Neural progenitor cell (in vitro differentiated cells): Measurements from ENCODE around the gene SLC36A1. TPM values are rescaled to one million over a fixed set of nuclear protein-coding genes. Genes with fewer than 3 reads are reported as not detected.

Experiments used
- DNase-seq: peaks from one replicate; pipeline ENCODE4 v3.0.0-alpha.2; 2016; ENCODE audit warnings: low spot score
- H2AFZ ChIP-seq: fragments of 200-600 bp; sonication (generic); replicated peaks from 2 replicates; pipeline ENCODE4 v1.6.1; 2016; ENCODE audit warnings: antibody characterized with exemption
- H3F3A ChIP-seq: fragments of 200-600 bp; sonication (generic); 2 replicates; pipeline ENCODE4 v1.6.1; 2016; ENCODE audit warnings: antibody characterized with exemption, low read depth
- H3K27ac ChIP-seq: fragments of 200-600 bp; sonication (generic); 2 replicates; pipeline ENCODE4 v1.5.1; 2016; ENCODE audit warnings: mild to moderate bottlenecking
- H3K27me3 ChIP-seq: fragments of 200-600 bp; sonication (generic); 2 replicates; pipeline ENCODE4 v1.6.1; 2016; ENCODE audit warnings: mild to moderate bottlenecking, moderate library complexity
- H3K36me3 ChIP-seq: fragments of 200-600 bp; sonication (generic); 2 replicates; pipeline ENCODE4 v1.5.1; 2016
- H3K4me1 ChIP-seq: fragments of 200-600 bp; sonication (generic); 2 replicates; pipeline ENCODE4 v1.6.1; 2016; ENCODE audit warnings: mixed run types
- H3K4me2 ChIP-seq: fragments of 200-600 bp; sonication (generic); 2 replicates; pipeline ENCODE4 v1.6.1; 2016
- H3K4me3 ChIP-seq: fragments of 200-600 bp; sonication (generic); 2 replicates; pipeline ENCODE4 v1.5.1; 2016
- H3K79me2 ChIP-seq: fragments of 200-600 bp; sonication (generic); 2 replicates; pipeline ENCODE4 v1.6.1; 2016; ENCODE audit warnings: low read depth
- H3K9ac ChIP-seq: fragments of 200-600 bp; sonication (generic); 2 replicates; pipeline ENCODE4 v1.6.1; 2016
- H3K9me3 ChIP-seq: fragments of 200-600 bp; sonication (generic); 2 replicates; pipeline ENCODE4 v1.5.1; 2016; ENCODE audit warnings: low read depth
- H4K20me1 ChIP-seq: fragments of 200-600 bp; sonication (generic); 2 replicates; pipeline ENCODE4 v1.6.1; 2016; ENCODE audit warnings: low read depth
- H3K27ac Mint-ChIP-seq: 3 replicates; pipeline ENCODE4 v1.8.0; 2021; ENCODE audit warnings: mixed read lengths
- H3K27me3 Mint-ChIP-seq: 2 replicates; pipeline ENCODE4 v1.8.0; 2022; ENCODE audit warnings: low read depth, mild to moderate bottlenecking, inconsistent platforms, moderate library complexity, mixed read lengths; ENCODE audit not compliant: insufficient read depth
- H3K36me3 Mint-ChIP-seq: 3 replicates; pipeline ENCODE4 v1.8.0; 2021; ENCODE audit warnings: mixed read lengths
- H3K4me1 Mint-ChIP-seq: 3 replicates; pipeline ENCODE4 v1.8.0; 2021; ENCODE audit warnings: mixed read lengths
- H3K4me3 Mint-ChIP-seq: 3 replicates; pipeline ENCODE4 v1.8.0; 2021; ENCODE audit warnings: mild to moderate bottlenecking, moderate library complexity, mixed read lengths
- H3K9me3 Mint-ChIP-seq: 3 replicates; pipeline ENCODE4 v1.8.0; 2020; ENCODE audit warnings: mixed read lengths
- CTCF ChIP-seq: fragments of 200-600 bp; sonication (generic); IDR thresholded peaks from 2 replicates; pipeline ENCODE4 v1.5.1; 2017; ENCODE audit warnings: antibody characterized with exemption, mild to moderate bottlenecking
- EZH2 ChIP-seq: fragments of 200-600 bp; sonication (generic); IDR thresholded peaks from 2 replicates; pipeline ENCODE4 v1.6.1; 2017; ENCODE audit warnings: antibody characterized with exemption, mild to moderate bottlenecking, moderate library complexity
- EZH2phosphoT487 ChIP-seq: fragments of 200-600 bp; sonication (generic); IDR thresholded peaks from 2 replicates; pipeline ENCODE4 v1.6.1; 2017; ENCODE audit warnings: antibody characterized with exemption
- total RNA-seq: library from RNA; depleted of rRNA; stranded (reverse); fragments of >200 nt; gene quantifications from 2 replicates; pipeline ENCODE4 v1.2.3, GENCODE V29; 2015; ENCODE audit warnings: low replicate concordance

SLC36A1 gene
- total RNA-seq, 1 donor from 2014 or later: 7.8 TPM

- Histone ChIP-seq H3K4me3 (no peak overlapping the region), H3K4me1 (peaks cover 3% of the 10 kb centered on the region), H3K9me3 (no peaks in the 10 kb centered on the region), H3K4me2 (no peak overlapping the region), H3K36me3 (no peaks in the 10 kb centered on the region), H2AFZ (no peak overlapping the region), H3K27ac (no peak overlapping the region), H4K20me1 (peaks cover 4% of the 10 kb centered on the region), H3F3A (no peaks in the 10 kb centered on the region), H3K9ac (no peak overlapping the region), H3K27me3 (no peaks in the 10 kb centered on the region), H3K79me2 (peaks cover 2% of the 10 kb centered on the region)
- no peak for DNase-seq
- peaks cover 5% of the 10 kb centered on the region for H3K4me1 Mint-ChIP-seq
- H3K4me3 Mint-ChIP-seq: no peak overlapping the region
- H3K36me3 Mint-ChIP-seq: no peaks in the 10 kb centered on the region
- TF ChIP-seq EZH2 (no peak), EZH2phosphoT487 (no peak), CTCF (no peak)
- H3K27ac Mint-ChIP-seq: no peak overlapping the region
- peaks cover 2% of the 10 kb centered on the region for H3K27me3 Mint-ChIP-seq
- H3K9me3 Mint-ChIP-seq: no peaks in the 10 kb centered on the region
These were observed 10.9 kb downstream of the SLC36A1 start for GRCh38 chr5:151458314-151458713.

DNA sequence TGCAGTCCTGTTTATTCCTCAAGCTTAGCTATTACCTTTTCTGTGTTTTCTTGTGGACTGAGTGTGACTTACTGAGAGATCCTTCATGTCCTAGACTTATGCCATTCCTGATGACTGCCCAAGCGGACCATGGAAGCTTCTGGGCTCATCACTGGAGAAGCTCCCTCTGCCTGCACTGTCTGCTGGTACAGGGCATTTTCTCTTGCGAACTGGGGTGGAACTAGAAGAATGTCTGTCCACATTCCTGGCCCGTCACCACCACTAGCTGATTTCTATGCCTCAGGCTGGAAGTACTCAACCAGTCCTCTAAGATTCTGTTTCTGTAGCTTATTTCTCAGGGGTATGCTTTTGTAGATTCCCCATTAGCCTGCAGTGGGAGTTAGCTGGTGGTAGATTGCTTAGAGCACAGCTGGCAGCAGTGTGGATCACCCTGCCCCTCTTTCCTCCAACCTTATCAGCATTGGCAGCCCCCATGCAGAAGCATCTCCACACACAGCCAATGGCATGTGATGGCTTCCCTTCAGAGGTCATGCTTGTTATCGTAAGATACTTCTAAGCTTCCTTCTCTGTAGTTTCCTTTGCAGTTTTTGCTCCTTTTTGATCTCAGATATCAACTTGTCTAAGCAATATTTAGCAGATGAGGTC, 12.4 kb downstream of the SLC36A1 start:
- H3K4me3 Mint-ChIP-seq: no peak overlapping the region
- no peak overlapping the region for H3K27ac Mint-ChIP-seq

GRCh38 chr5:151461312-151461711, 13.9 kb downstream of the SLC36A1 start:
- Histone ChIP-seq H2AFZ (no peak overlapping the region), H3K27ac (no peak overlapping the region), H3K9me3 (no peaks in the 10 kb centered on the region), H4K20me1 (peaks cover 5% of the 10 kb centered on the region), H3K4me3 (no peak overlapping the region), H3F3A (no peaks in the 10 kb centered on the region), H3K79me2 (no peaks in the 10 kb centered on the region), H3K4me2 (no peak overlapping the region), H3K36me3 (no peaks in the 10 kb centered on the region), H3K4me1 (no peaks in the 10 kb centered on the region), H3K9ac (no peak overlapping the region), H3K27me3 (no peaks in the 10 kb centered on the region)
- no peaks in the 10 kb centered on the region for H3K9me3 Mint-ChIP-seq
- peaks cover 4% of the 10 kb centered on the region for H3K27me3 Mint-ChIP-seq
- DNase-seq: no peak
- no peaks in the 10 kb centered on the region for H3K4me1 Mint-ChIP-seq
- H3K36me3 Mint-ChIP-seq: peaks cover 2% of the 10 kb centered on the region
- H3K4me3 Mint-ChIP-seq: no peak overlapping the region
- H3K27ac Mint-ChIP-seq: no peak overlapping the region
- no peak for TF ChIP-seq EZH2phosphoT487
- TF ChIP-seq CTCF: no peak
- TF ChIP-seq EZH2: no peak

More for the DNA sequence above, 12.4 kb downstream of the SLC36A1 start:
- Histone ChIP-seq H3K4me2 (no peak overlapping the region), H3K9me3 (no peaks in the 10 kb centered on the region), H3K79me2 (no peaks in the 10 kb centered on the region), H4K20me1 (peaks cover 5% of the 10 kb centered on the region), H3K36me3 (no peaks in the 10 kb centered on the region), H3K27me3 (no peaks in the 10 kb centered on the region), H3K4me3 (no peak overlapping the region), H3K27ac (no peak overlapping the region), H3K9ac (no peak overlapping the region), H3F3A (no peaks in the 10 kb centered on the region), H2AFZ (no peak overlapping the region), H3K4me1 (no peaks in the 10 kb centered on the region)
- Mint-ChIP-seq H3K27me3 (peaks cover 2% of the 10 kb centered on the region), H3K36me3 (no peaks in the 10 kb centered on the region), H3K4me1 (peaks cover 2% of the 10 kb centered on the region), H3K9me3 (no peaks in the 10 kb centered on the region)
- peak; percentile 29 for DNase-seq
- TF ChIP-seq EZH2 (no peak), CTCF (no peak), EZH2phosphoT487 (no peak)
